DMS 273 treated with DMSO at 0.1 percent for 48 hours (cell line): Measurements from ENCODE around the gene KCNIP4.

ENCODE experiments used
- DNase-seq: peaks from one replicate; lab custom pipeline; 2025; lab: John Stamatoyannopoulos, UW

The KCNIP4 gene

DNA sequence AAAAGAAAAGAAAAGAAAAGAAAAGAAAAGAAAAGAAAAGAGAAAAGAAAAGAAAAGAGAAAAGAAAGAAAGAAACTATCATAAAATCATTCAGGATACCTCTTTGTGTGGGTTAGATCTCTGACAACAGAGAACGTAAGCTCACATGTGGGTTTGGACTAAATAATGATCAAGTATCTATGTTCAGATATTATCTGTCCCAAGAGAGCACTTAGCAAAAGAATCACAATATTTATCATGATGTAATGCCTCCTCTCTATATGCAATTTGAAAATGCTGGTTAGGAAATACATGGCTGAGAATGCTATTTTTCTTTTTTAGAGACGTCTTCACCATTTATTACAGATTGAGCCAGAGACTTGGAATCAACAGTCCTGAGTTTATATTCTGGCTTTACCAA is 191.3 kb downstream of the KCNIP4 start:
- no peak for DNase-seq

DNA sequence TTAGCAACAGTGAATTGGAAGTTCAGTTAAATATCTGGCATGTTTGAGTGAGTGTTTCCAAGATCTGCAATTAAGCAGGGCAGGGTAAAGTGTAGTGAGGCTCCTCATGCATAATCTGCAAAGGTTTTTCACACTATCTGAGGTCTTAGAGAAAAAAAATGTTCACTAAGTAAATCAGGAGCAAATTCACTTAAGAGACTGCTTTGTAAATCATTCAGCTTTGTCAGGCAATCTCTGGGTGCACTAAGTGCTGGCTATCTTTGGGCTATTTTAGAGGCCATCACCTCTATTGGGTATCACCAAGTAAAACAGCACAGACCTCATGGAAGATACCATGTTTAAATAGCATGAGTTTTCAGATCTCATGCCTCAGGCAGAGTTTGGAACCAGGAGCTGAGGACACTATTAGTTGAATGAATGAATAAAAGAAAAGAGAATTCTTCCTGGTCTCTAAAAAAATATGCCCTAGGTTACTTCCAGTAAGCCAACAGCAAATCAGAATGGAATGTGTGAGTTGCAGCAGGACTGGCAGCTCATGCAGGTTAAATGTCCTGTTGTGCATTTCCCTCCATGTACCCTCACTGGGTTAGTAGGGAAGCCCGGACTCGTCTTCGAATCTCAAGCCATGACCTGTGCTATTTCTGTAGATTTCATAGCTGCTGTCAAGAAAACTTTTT is 195.3 kb downstream of the KCNIP4 start:
- no peak for DNase-seq

DNA sequence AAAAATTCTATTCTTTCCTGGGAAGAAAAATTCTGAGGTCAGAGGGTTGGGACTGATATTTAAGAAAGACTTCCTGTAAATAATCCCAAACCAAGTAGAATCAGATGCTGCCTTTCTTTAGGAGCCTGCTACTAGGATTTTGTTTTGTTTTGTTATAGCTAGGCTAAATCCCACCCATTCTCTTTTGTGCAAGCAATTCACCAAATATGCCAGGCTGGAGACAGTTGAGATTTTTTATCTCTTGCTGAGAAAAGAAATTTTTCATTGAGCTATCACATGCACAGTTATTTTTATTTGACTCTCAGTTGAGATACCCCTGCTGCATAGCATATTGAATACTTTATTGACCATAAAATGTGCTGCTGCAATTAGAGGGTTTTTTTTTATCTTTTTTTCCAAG is 196.0 kb downstream of the KCNIP4 start:
- no peak for DNase-seq

DNA sequence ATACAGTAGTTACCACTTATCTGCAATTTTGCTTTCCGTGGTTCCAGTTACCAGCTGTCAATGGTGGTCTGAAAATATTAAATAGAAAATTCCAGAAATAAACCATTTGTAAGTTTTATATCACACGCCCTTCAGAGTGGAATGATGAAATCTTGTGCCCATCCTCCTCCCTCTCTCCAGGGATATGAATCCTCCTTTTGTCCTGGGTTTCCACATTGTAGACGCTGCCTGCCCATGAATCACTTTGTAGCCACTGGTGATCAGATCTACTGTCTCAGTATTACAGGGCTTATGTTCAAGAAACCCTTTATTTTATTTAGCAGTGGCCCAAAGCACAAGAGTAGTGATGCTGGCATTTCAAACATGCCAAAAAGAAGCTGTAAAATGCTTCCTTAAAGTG is 198.6 kb downstream of the KCNIP4 start:
- no peak for DNase-seq

DNA sequence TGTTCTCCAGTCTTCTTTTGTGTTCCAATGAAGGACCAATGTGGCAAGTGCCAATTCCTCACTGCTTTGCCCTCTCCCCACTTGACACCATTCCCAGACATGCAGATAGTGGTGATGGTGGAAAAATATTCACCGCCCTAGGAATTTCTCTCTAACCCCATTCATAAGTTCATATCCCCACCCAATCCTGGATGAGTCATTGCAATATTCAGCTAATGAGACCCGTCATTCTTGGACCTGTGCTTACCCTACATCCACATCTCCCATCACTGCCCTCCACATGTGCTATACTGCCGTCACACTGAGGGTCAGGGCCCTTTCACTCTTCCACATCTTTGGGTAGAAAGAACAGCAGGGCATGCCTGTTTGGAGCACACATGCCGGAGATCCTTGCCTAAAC is 199.2 kb downstream of the KCNIP4 start:
- no peak for DNase-seq

DNA sequence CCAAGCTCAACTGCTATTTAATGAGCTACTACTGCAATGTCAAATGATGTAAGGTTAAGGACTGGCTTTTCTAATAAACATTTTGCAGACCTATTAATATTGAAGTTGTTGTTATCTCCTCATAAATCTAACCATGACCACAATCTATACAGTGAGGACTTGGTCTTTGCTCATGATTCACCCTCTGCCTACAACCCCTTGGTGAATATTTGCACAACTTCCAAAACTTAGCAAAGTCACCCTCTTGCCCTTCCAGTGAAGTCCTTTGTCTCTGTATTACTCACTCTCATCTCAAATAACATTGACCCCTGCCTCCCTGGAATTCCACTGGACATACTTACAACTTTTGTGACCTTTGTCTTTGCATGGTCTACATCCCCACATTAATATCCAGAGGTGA is 204.5 kb downstream of the KCNIP4 start:
- no peak for DNase-seq

DNA sequence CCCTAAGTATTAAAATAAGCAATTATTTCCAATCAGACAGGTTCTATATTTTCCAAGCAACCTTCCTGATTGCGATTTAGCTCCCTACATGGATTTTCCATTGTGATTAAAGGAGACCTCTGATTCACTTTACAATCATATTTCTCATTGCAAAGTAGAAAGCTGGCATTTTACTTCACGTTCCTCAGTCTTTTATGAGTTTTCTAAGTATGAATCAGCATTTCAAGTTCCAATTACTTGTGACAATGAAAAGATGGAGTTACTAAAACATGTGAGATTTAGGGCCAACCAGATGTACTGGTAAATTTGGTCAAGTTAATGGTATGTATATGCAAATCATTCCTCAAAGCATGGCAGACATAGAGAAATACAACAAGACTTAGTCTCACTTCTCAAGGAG is 206.2 kb downstream of the KCNIP4 start:
- no peak for DNase-seq

DNA sequence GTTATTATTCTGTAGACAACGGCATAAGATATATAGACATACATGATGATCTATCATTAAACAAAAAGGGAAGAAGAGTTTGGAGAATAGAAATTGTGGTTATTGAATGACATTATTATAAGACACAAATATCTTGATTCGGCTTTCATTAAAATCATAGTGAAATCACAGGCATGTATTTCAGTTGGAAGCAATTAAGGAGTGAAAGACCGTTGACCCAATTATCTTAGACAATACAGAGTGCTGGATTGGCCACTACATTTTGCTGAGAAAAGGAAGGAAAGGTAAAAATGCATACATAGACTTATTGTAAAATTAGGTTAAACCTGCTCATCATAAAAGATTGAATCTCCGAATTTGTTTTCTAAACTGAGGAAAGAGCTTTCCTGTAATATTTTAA is 209.8 kb downstream of the KCNIP4 start:
- no peak for DNase-seq

DNA sequence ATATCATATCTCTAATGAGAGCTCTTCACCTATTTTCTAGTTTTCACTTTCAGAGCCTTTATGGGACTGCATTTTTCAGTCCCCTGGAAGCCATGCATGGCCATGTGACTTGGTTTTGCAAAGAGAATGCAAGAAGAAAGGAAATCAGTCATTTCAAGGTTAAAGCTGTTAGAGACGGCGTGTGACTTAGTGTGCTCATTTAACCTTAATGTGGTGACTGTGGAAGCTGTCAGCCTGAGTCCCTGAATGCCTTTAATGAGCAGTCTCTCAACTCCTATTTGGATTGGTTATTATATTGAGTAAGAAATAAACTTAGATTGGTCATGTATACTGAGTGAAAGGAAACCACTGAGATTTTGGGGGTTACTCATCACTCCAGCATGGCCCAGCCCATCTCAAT is 212.7 kb downstream of the KCNIP4 start:
- DNase-seq = no peak

DNA sequence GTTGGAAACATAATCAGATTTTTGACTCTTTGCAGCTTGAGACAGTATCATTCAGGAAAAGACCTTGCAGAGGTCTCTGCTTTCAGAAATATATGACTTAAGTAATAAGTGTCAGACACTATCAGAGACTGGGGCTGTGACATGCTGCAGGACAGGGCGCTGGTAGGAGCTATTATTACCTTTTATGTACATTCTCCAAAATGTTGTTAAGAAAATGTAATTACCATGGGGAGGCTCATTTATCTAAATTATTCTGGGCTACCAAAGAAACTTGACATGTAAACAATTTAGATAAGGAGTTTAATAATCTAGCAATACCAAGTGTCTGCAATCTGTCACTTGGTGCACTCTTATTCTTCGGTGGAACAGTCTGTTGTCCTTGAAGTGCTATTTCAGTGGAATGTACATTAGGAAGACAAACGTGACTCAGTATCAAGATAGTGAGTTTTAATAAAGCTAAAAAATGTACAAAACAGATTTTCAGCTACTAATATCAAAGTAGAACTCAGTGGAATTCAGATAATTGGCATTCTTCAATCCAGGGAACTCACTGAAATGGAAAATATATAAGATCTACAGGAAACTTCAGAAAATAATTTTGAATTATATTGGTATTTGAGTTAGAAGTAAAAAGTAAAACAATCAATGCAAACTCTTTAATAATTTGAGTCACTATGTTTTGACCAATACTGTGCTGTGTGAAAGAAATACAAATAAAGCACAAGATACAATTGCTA is 214.5 kb downstream of the KCNIP4 start:
- DNase-seq = no peak

DNA sequence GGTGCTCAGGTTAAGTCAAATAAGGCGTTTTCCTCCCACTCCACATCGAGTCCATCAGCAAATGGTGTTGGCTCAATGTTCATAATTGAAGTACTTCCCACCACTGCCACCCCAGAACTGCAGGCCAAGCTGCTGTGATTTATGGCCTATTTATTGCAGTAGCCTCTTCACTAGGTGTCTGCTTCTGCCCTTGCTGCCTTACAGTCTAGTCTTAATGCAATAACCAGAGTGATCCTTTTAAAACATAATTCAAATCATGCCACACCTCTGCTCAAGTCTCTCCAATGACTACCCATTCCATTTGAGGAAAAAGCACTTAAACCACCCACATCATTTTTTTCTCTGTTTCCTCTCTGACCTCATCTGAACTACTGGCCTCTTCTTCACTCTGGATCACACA is 220.3 kb downstream of the KCNIP4 start:
- DNase-seq = no peak

DNA sequence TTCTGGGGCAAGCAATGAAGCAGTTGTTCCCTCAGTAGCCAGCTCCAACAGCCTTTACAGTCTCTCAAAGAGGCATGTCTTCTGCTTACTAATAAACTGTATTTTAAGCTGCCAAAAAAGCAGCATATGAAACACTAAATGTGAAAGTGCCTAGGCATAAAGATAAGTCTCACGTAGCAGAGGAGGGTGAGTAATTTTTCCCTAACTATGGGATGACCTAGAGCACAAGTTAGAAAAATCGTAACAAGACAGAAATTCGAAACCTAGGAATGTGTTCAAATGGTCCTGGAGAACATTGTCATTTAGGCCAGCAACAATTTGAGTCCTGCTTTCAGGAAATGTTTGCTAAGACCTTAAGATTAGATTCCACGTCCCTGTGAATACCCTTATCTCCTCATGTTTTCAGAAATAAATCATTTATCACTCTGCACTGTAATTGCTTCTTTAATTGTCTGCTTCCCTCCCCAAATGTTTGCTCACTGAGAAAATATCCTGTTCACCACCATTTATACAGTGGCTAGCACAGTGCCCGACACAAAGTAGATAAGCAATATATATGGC is 222.2 kb downstream of the KCNIP4 start:
- DNase-seq = no peak

DNA sequence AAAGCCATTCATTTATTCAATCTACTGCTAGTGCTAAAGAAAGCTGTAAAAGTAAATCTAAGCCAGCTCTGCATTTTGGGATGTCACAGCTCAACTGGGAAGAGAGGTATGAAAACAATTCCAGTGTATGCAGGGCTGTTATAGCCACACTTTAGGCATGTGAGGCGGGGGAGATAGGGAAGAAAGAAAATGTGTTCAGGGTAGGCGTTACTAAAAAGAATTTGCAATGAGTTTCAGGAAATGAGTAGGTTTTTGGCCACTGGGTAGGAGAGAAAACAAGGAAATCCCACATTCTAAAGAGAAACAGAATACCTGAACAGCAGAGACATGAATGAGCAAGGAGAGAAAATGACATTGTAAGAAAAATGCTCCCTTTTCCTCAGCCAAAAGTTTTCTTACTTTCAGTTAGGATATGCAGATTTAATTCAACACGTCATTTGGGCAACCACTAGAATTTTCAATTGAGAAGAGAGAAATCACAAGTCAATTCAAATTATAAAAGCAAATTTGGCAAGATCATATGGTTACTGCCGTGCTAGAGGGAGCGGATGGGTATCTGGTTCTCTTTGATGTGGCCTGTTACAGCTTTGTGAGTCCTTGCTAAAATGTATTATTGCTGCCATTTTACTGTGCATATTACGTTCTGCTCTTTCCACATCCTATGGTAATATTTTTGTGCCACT is 226.3 kb downstream of the KCNIP4 start:
- DNase-seq = no peak

DNA sequence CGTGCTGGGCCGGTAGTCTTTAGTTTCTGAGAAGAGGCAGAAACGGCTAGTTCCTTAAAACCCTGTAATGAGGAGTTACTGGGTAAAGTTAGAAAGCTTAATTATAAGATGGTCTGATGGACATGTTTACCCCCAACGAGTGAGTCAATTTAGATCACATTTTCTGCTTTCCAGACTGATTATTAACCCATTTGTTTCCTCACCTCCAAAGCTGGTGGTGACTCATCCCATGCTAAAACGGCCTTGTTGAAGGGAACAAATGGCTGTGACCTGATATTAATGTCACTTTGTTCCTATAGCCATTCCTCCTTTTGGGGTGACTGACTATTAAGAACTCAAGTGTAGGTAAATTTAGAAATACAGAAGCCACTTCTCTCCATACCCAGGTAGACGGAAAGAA is 232.0 kb downstream of the KCNIP4 start:
- no peak for DNase-seq

DNA sequence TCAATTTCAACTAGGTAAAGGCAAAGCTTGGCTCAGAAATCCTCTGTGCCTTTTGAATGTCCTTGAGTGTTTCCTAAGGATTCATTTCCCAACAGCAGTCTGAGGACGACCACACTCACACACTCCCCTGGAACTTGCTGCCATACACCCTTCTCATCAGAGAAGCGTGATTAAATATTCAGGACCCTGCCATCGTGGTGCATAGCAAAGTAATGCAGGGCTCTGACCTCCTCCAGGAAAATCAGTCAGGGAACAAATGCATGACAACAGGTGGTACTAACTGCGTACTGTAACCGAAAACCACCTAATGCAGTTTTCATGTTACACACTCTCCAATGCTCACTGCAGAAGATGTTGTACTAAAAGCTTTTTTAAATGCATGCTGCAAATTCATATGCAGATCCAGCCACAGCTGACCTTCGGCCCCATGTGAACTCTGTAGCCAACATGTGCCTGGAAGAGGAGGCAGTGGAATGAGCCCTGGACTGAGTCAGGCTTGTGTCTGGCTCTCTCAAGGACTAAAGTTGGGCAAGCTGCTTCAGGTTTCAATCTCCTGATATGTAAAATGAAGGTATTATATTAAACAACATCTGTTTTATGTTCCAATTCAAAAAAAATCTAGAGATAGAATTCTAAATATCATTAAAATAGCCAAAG is 238.3 kb downstream of the KCNIP4 start:
- DNase-seq = no peak

DNA sequence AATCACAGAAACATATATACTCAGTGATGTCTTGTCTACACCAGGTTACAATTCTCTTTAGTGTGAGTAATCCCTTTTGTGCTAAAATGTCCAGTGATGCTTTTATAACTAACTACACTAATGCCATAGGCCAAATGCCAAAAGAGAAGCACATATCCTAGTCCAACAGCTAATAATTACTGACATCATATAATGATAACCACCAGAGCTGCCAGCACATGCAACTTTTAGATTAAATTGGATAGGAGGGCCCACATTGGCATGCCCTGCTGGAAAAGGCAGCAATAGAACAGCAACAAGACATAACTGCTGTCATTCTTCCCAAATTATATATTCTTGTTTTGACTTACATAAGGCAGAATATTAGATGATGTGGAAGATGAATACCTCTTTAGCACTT is 238.8 kb downstream of the KCNIP4 start:
- no peak for DNase-seq

DNA sequence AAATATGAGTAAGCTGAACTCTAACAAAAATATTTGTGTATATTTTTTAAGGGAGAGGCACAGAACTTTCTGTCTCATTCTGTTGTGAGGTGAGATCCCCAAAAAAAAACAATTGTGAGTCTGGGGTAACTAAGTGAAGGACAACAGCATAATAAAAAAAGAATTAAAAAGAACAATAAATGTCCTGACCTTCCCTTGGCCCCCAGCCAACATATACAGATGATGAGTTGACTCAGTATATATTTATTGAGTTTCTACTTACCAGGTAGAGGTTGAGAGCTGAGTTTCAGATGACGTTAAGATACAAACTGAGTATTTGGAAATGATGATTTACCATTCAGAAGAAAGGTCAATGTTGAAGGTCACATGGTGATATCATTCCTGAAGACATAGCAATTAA is 239.5 kb downstream of the KCNIP4 start:
- DNase-seq = no peak

DNA sequence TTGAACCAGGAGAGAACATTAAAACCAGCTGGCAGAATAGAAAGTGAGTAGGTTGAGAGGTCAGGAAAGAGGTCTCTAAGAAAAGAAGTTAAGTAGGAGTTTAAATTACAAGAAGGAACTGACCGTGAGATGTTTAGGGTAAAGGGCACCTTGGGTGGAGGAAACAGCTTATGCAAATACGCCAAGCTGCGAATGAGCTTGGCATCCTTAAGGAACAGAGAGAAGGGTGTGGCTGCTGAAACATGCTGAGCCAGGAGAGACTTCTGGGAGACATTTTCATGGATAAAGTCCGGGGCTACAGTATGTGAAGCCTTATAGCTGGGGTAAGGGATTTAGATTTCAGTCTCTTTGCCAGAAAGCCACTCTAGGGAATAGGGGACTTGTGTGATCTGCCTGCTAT is 249.1 kb downstream of the KCNIP4 start:
- no peak for DNase-seq

DNA sequence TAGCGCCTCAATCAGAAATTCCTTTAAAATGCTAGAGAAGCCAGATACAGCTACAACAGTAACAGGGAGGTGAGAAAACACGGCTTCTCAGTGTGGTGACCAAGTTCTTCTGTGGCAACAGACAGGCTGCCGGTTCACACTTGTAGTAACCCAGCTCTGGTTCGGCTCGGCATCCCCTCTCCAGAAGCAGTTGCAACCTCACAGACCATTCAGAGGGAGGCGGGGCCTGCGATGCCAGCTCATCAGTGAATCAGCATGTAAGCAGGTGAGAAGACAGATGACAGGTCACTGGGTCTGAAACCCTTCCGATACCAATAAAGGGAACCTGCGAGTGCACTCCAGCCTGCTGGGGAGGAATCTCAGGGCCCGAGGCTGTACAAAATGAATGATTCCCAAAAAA is 251.0 kb downstream of the KCNIP4 start:
- DNase-seq = no peak

DNA sequence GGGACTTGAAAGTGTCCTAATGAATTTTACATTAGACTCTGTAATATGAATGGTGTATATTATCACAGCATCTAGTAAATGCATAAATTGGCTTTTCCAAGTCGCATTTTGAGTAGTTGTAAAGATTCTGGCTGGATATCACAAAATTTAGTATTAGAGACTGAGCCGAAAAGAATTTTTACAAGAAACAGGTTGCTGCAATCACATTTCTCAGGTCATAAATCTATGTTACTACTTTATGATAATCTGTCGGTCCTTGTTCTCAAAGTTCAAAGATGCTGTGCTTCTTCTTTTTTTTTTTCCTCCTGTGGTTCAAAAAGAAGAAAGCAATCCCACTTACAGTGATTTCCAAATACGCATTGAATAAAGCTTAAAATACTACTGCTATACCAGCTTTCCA is 253.4 kb downstream of the KCNIP4 start:
- DNase-seq = no peak

DNA sequence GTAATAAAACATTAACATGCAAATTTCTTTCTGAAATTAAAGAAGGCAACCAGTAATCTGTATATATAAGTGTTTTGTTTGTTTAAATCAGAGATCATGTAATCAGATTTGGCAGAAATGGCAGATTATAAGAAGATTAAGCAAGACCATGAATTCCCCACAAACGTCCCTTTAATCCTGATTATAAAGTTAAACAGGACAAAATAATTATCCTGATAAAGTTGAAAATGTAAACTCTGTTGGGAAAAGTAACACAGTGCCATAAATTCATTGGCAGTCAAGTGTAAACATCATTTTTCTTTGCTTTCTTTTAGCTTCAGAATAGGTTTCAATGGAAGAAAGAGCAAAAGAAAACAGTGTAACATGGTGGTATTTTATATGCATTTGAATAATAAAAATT is 256.3 kb downstream of the KCNIP4 start:
- no peak for DNase-seq

DNA sequence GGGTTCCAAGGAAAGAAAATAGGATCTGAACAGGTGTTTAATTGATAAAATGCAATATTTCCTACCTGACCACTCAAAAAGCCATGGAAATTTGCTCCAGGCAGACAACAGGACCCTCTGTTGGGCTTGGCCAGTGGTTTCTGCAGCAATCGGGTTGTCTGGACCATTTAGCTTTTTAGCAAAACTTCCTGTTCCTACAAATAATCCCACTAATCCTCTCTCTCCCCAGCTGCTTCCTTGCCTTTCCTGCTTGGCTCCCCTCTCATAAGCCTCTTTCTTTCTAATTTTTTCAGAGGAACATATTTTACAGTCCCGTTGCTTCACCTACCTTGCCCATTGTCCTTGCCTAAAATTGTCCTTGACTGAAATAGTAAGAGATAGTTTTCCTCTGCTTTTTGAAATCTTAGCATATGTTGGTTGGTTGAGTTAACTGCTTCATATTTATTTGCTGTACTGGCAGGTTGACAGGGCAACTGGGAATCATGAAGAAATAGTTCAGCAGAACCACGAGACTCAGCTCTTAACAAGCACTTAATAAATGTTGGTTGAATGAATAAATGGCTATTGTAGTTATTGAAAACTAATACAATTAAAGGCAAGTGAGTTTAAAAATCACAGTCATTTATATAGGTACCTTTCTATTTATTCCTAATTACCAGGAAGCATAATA is 259.8 kb downstream of the KCNIP4 start:
- no peak for DNase-seq
